Osteoblast (primary cell): ENCODE measurements around the gene ILKAP. TPM values are rescaled to one million over a fixed set of nuclear protein-coding genes. Genes with fewer than 3 reads are reported as not detected.
A peak's percentile ranks its signal among the peaks of the same experiment; 100 is the strongest.

Experiments
- DNase-seq: peaks from one replicate; pipeline ENCODE4 v3.0.0; 2011; ENCODE audit warnings: low spot score, mixed read lengths; ENCODE audit not compliant: insufficient read length; ENCODE audit errors: missing footprints
- H2AFZ ChIP-seq: 2 replicates; pipeline ENCODE4 v1.6.0; 2011; ENCODE audit warnings: mild to moderate bottlenecking, low read length
- H3K27ac ChIP-seq: 2 replicates; pipeline ENCODE4 v1.5.1; 2011; ENCODE audit warnings: mild to moderate bottlenecking, low read depth, low read length, moderate library complexity
- H3K27me3 ChIP-seq: 2 replicates; pipeline ENCODE4 v1.6.0; 2012; ENCODE audit warnings: mild to moderate bottlenecking, control low read depth, inconsistent platforms, low read length, moderate library complexity; ENCODE audit not compliant: insufficient read depth
- H3K36me3 ChIP-seq: 2 replicates; pipeline ENCODE4 v1.5.1; 2011; ENCODE audit warnings: mild to moderate bottlenecking, low read length, control low read depth, moderate library complexity; ENCODE audit not compliant: insufficient read depth
- H3K4me1 ChIP-seq: 2 replicates; pipeline ENCODE4 v1.5.1; 2011; ENCODE audit warnings: mild to moderate bottlenecking, low read length, control low read depth, moderate library complexity; ENCODE audit not compliant: insufficient read depth
- H3K4me2 ChIP-seq: 2 replicates; pipeline ENCODE4 v1.6.0; 2011; ENCODE audit warnings: mild to moderate bottlenecking, low read length; ENCODE audit not compliant: insufficient read depth
- H3K4me3 ChIP-seq: fragments of 200-600 bp; sonication (generic); 3 replicates; pipeline ENCODE4 v1.5.1; 2012; ENCODE audit warnings: mild to moderate bottlenecking, low read length, inconsistent platforms; ENCODE audit not compliant: insufficient read depth
- H3K79me2 ChIP-seq: 2 replicates; pipeline ENCODE4 v1.6.0; 2012; ENCODE audit warnings: mild to moderate bottlenecking, low read length, control low read depth, inconsistent platforms; ENCODE audit not compliant: insufficient read depth
- H3K9me3 ChIP-seq: 2 replicates; pipeline ENCODE4 v1.5.1; 2011; ENCODE audit warnings: low read depth, low read length, control low read depth
- H4K20me1 ChIP-seq: 2 replicates; pipeline ENCODE4 v1.6.0; 2012; ENCODE audit warnings: mild to moderate bottlenecking, low read length, control low read depth; ENCODE audit not compliant: insufficient read depth
- CTCF ChIP-seq: IDR thresholded peaks from 2 replicates; pipeline ENCODE4 v1.5.1; 2011; ENCODE audit warnings: mild to moderate bottlenecking, low read depth, low read length, moderate library complexity; ENCODE audit errors: extremely low read depth
- total RNA-seq: library from RNA; depleted of rRNA; stranded (reverse); fragments of >200 nt; gene quantifications from 2 replicates; pipeline ENCODE4 v1.2.3, GENCODE V29; 2012

The ILKAP gene
- total RNA-seq, result 24.2 and 24.5 TPM in 2 replicates

- peak; percentile 100 for DNase-seq
- Histone ChIP-seq H3K79me2 (peaks cover 51% of the 10 kb centered on the region), H3K9me3 (no peaks in the 10 kb centered on the region), H4K20me1 (peaks cover 39% of the 10 kb centered on the region), H3K4me3 (peak within 1 kb of the TSS; percentile 85), H3K4me2 (peak within 1 kb of the TSS; percentile 94), H2AFZ (peak within 1 kb of the TSS; percentile 100), H3K27ac (peak within 1 kb of the TSS; percentile 81), H3K36me3 (no peaks in the 10 kb centered on the region), H3K27me3 (peaks cover 24% of the 10 kb centered on the region), H3K4me1 (peaks cover 20% of the 10 kb centered on the region)
- TF ChIP-seq CTCF, result no peak
These were observed at the start of gene ILKAP for GRCh38 chr2:238203094-238203972. Gene ILKAP (minus strand): TSS chr2:238203695. CDS start chr2:238203553, 142 bp downstream.

- Histone ChIP-seq H4K20me1 (no peaks in the 10 kb centered on the region), H3K4me2 (no peak overlapping the region), H3K27ac (no peak overlapping the region), H3K9me3 (no peaks in the 10 kb centered on the region), H3K4me3 (no peak overlapping the region), H3K27me3 (no peaks in the 10 kb centered on the region), H3K79me2 (no peaks in the 10 kb centered on the region), H3K4me1 (no peaks in the 10 kb centered on the region), H3K36me3 (peaks cover 20% of the 10 kb centered on the region), H2AFZ (no peak overlapping the region)
- DNase-seq, result no peak
- TF ChIP-seq CTCF, result no peak
These were observed 49.5 kb upstream of the ILKAP start for GRCh38 chr2:238252766-238253630.

GRCh38 chr2:238251986-238252385, 48.5 kb upstream of the ILKAP start:
- Histone ChIP-seq H3K36me3 (peaks cover 18% of the 10 kb centered on the region), H2AFZ (no peak overlapping the region), H3K27ac (no peak overlapping the region), H3K4me2 (no peak overlapping the region), H3K9me3 (no peaks in the 10 kb centered on the region), H3K27me3 (no peaks in the 10 kb centered on the region), H3K79me2 (no peaks in the 10 kb centered on the region), H3K4me3 (no peak overlapping the region), H3K4me1 (no peaks in the 10 kb centered on the region), H4K20me1 (no peaks in the 10 kb centered on the region)
- DNase-seq, result no peak
- TF ChIP-seq CTCF, result no peak
